Pancreas (tissue), 10 donors: ENCODE results near the gene SMYD3. TPM values are rescaled to one million over a fixed set of nuclear protein-coding genes. Genes with fewer than 3 reads are reported as not detected.

Experiments
- ATAC-seq, 4 donors: fragments of 200-7000 bp; cut with Tn5 transposase; one replicate each; pipeline versions ENCODE4 v1.8.0 to v1.9.1; 2020; ENCODE audit warnings: mild to moderate bottlenecking in 4 of 4, moderate library complexity in 4 of 4
- DNase-seq, 6 donors: peaks; one replicate each; pipeline ENCODE4 v3.0.0-alpha.2; 2020
- FAIRE-seq: peaks from 2 replicates; lab custom pipeline; 2012; peaks lifted over from hg19 to GRCh38; lab: Jason Lieb, UNC
- H3K27ac ChIP-seq, 4 donors: fragments of 200-600 bp; sonication (generic); 1 replicate in 3 of 4; 2 replicates in 1 of 4; pipeline versions ENCODE4 v1.5.0 to v1.8.0; 2020
- H3K27me3 ChIP-seq, 4 donors: fragments of 200-600 bp; one replicate each; pipeline ENCODE4 v1.8.0; 2021
- H3K36me3 ChIP-seq, 3 donors: fragments of 200-600 bp; sonication (generic) in 1 of 3; one replicate each; pipeline versions ENCODE4 v1.5.0 to v1.8.0; 2020 to 2021
- H3K4me1 ChIP-seq, 3 donors: fragments of 200-600 bp; one replicate each; pipeline ENCODE4 v1.8.0; 2021
- H3K4me3 ChIP-seq, 4 donors: fragments of 200-600 bp; sonication (generic) in 2 of 4; one replicate each; pipeline versions ENCODE4 v1.5.0 to v1.8.0; 2020 to 2021
- H3K9me3 ChIP-seq, 4 donors: fragments of 200-600 bp; one replicate each; pipeline ENCODE4 v1.8.0; 2021
- WGBS, 2 donors: extraction: QIAGEN DNeasy Blood & Tissue Kit; methylation state at CpG; one replicate each; pipeline ENCODE4 v1.1.7; 2013; 5-methylcytosine and 5-hydroxymethylcytosine counted together
- intact Hi-C, 3 donors: fragments of 100-400 bp; cut with DNase I; formaldehyde crosslinking; loops; one replicate each; pipeline versions ENCODE4 v1.11.1 to v1.14.2; 2022
- polyA plus RNA-seq, 2 donors: library from polyadenylated mRNA; stranded (reverse); fragments of 200-250 nt; gene quantifications; one replicate each; pipeline ENCODE4 v1.2.3, GENCODE V29; 2013
- total RNA-seq, 6 donors: library from RNA; stranded (reverse); fragmentation: NEBNext Ultra II Directional in 4 of 6; extraction: Animal tissue kit (Norgen Biotek cat#: 25700) in 4 of 6; gene quantifications; one replicate each; pipeline versions ENCODE4 v1.2.1 to v1.2.4, GENCODE V29; 2021 to 2023
- TF ChIP-seq, protein P1 (sequence below), 4 donors: fragments of 200-600 bp; sonication (generic) in 3 of 4; IDR thresholded peaks; one replicate each; pipeline versions ENCODE4 v1.5.0 to v1.8.0; 2021; ENCODE audit warnings: antibody characterized with exemption in 4 of 4
- donor health status: healthy with polysubstance abuse.
- donor health status: DM: no; HTN: no; CAD: no; lungs with moderate emphysema.
- donor health status: DM: no; HTN: no; CAD: no.
- donor health status: control.
- donor health status: control.
- donor health status: Bipolar disorder and iron deficiency.
- donor health status: DM: yes; HTN: yes; CAD: no.
- donor health status: DM: no; HTN: no; CAD: no.
- donor health status: DM: no; HTN: no; CAD: no.
- donor health status: DM: yes; HTN: yes; CAD: no.

SMYD3 gene
- total and polyA plus RNA-seq, 8 donors, result 4.6 to 10.5 (median 6.7) TPM

DNA sequence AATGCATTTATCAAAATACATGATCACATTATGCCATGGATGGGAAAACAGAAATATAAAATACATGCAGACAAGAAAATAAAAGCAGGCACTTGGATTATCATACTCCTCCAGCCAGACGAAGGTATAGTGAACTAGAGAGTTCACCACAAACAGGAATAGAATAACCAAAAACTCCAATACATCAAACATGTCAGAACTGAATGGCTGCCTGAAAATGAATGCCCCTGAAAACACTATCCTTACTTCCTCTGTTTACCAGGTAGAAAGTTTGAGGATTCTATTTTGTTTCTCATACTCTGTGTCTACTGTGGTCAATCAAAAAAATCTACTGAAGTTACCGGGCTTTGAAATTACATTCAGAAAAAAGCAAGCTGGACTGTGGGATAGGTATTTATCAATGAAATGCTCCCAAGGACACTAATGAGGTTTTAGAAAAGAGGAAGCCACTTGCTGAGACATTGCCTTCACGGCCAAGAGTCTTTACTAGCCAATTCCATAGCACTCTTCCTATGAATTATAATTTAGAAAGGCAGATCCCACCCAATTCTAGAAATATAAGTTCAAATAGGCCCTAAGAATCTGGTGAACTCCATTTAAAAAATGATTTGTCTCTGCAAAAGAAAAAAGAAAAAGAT is 197.7 kb downstream of the SMYD3 start:
- intact Hi-C loops, result no loop called here
- Histone ChIP-seq H3K27me3 (no peaks in the 10 kb centered on the region), H3K27ac (no peak overlapping the region), H3K4me1 (no peaks in the 10 kb centered on the region), H3K4me3 (no peak overlapping the region), H3K9me3 (no peaks in the 10 kb centered on the region), H3K36me3 (no peaks in the 10 kb centered on the region)
- WGBS, 2 donors, result 83 to 90% methylated on average over 3 of the region's 3 CpGs
- no peak for DNase-seq
- ATAC-seq, result no peak
- no peak for FAIRE-seq
- TF ChIP-seq, protein P1, sequence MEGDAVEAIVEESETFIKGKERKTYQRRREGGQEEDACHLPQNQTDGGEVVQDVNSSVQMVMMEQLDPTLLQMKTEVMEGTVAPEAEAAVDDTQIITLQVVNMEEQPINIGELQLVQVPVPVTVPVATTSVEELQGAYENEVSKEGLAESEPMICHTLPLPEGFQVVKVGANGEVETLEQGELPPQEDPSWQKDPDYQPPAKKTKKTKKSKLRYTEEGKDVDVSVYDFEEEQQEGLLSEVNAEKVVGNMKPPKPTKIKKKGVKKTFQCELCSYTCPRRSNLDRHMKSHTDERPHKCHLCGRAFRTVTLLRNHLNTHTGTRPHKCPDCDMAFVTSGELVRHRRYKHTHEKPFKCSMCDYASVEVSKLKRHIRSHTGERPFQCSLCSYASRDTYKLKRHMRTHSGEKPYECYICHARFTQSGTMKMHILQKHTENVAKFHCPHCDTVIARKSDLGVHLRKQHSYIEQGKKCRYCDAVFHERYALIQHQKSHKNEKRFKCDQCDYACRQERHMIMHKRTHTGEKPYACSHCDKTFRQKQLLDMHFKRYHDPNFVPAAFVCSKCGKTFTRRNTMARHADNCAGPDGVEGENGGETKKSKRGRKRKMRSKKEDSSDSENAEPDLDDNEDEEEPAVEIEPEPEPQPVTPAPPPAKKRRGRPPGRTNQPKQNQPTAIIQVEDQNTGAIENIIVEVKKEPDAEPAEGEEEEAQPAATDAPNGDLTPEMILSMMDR (IDR thresholded peaks at IDR 0.05), result no peak

DNA sequence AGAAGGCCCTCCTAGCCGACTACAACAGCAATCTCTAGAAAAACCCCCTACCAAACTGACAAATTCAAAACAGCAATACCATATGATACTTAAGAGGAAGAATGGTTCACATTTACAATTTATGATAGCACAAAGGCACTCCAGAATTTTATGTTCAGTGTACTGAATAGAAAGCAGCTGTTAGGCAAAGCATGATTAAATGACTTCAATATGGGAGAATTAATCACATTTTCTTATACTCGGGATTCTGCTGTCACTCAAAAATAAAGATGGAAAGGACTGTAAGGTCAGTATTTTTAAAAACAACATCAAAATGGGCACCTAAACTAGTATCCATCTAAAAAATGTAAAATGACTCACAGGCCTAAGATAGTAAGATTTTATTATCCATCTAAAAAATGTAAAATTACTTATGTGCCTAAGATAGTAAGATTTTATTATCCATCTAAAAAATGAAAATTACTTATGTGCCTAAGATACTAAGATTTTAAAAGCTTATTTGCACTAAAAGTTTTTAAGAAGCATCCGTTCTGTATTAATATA is 198.5 kb downstream of the SMYD3 start:
- intact Hi-C loops, result no loop called here
- TF ChIP-seq, protein P1 (IDR thresholded peaks at IDR 0.05), result no peak
- no peak overlapping the region for H3K4me3 ChIP-seq
- no peaks in the 10 kb centered on the region for H3K9me3 ChIP-seq
- H3K36me3 ChIP-seq, result no peaks in the 10 kb centered on the region
- no peaks in the 10 kb centered on the region for H3K27me3 ChIP-seq
- no peak for ATAC-seq
- H3K27ac ChIP-seq, result no peak overlapping the region
- no peak for DNase-seq
- WGBS, 2 donors, result 91 to 95% methylated on average over 3 of the region's 3 CpGs
- no peak for FAIRE-seq
- H3K4me1 ChIP-seq, result no peaks in the 10 kb centered on the region

DNA sequence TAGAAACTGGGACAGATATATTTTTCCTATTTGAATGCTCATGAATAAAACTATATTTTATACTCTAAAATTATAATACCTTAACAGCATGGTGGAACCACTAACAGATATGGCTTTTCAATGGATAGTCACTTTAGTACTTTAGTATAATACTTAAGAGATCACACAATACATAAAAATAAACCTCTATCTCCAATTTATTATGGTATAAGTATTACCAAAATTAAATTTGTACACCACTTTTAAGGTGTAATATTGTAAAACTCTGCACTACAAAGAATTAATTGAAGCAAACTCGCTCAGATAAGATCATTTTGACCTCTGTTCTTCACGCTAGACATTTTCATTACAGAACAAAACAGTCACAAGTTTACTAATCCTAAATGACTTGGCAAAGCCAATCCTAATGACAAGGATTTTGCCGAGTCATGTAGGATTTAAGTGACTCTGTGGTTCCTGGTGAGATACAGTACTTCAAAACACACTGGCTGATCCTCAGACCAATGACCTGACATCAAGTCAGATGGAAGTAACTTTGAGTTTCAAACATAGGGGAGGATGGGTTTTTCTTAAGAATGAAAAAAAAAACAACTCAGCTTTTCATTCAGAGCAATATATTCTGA is 200.6 kb downstream of the SMYD3 start:
- intact Hi-C loops, result no loop called here
- TF ChIP-seq, protein P1 (IDR thresholded peaks at IDR 0.05), result no peak
- DNase-seq (no peak), FAIRE-seq (no peak), ATAC-seq (no peak)
- Histone ChIP-seq H3K27ac (no peak overlapping the region), H3K4me1 (peaks cover 0 to 1% (median 0%) of the 10 kb centered on the region in 3 donors), H3K36me3 (no peaks in the 10 kb centered on the region), H3K4me3 (no peak overlapping the region), H3K27me3 (no peaks in the 10 kb centered on the region), H3K9me3 (no peaks in the 10 kb centered on the region)
- 93 to 97% methylated on average over 3 of the region's 3 CpGs for WGBS, 2 donors

DNA sequence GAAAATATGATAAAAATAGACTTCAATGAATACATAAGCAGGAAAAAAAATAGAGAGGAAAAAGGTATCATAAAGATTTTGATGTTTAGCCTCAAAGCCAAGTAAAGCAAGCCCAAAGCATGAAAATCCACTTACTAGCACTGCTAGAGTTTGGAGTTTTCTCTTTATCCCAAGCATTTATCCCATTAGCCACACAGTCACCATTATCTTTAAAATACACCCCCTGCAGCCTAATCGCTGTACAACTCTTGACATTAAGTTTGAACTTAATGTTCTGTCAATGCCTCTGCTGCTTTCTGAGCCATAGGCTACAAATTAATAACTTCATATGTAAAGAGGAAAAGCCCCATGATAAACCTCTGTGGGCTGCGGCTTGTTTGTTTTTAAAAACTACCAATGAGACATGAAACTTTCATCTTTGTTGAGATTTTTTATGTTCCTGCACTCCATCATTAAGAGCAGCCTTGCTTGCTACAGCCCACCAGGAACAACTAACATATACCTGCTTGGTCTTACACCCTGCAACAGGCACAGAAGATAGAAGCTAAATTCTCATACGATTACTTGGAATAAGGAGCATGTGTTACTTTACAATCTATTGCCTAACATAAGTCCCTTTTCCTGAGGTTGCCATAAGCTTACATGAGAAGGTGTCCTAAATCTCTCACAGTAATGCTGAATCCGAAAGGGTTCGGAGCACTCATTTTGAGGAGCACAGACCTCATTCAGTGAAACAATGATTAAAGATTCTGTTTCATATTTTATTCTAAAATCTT is 202.4 kb downstream of the SMYD3 start:
- Histone ChIP-seq H3K4me1 (peaks cover 0 to 10% (median 0%) of the 10 kb centered on the region in 3 donors), H3K9me3 (no peaks in the 10 kb centered on the region), H3K27ac (no peak overlapping the region), H3K4me3 (no peak overlapping the region), H3K36me3 (no peaks in the 10 kb centered on the region), H3K27me3 (no peaks in the 10 kb centered on the region)
- DNase-seq, result no peak
- no peak for ATAC-seq
- FAIRE-seq, result no peak
- intact Hi-C loops, result no loop called here
- 96 to 97% methylated on average over 5 of the region's 5 CpGs for WGBS, 2 donors
- TF ChIP-seq, protein P1 (IDR thresholded peaks at IDR 0.05), result no peak
